Measurements from ENCODE around the gene F2RL3. TPM values are rescaled to one million over a fixed set of nuclear protein-coding genes. Genes with fewer than 3 reads are reported as not detected.
A peak's percentile ranks its signal among the peaks of the same experiment; 100 is the strongest.

F2RL3 gene
- total and polyA plus RNA-seq, 8 donors, result 0.58 to 6.8 (median 1.8) TPM; not detected in 1

DNA sequence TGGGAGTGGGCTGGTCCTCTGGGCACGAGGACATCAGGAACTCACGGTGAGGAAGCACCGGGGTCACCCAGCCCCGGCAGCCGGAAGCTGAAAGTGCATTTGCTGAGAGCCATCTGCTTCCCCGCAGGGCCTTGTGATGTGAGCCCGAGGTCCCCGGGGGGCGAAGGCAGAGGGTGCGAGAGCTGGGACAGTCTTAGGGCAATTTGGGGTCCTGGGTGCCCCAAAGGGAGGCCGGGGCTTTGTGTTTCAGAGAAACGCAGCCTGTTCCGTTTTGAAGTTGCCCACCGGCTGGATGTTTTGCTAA is 4.8 kb downstream of the F2RL3 start:
- WGBS, 5 donors, result 53 to 67% (median 61%) methylated on average over 13 to 14 of the region's 14 CpGs
- Histone ChIP-seq H3K27ac (peak overlapping the region in 2 of 5 donors; percentile 29 to 42), H3K27me3 (peaks cover 0 to 30% (median 10%) of the 10 kb centered on the region in 3 donors), H3K4me1 (peaks cover 3 to 43% (median 31%) of the 10 kb centered on the region in 4 donors), H3K36me3 (no peaks in the 10 kb centered on the region), H3K4me3 (no peak overlapping the region), H3K9me3 (no peaks in the 10 kb centered on the region)
- intact Hi-C loops (cut with DNase I; ENCODE audit: low total_unique reads), result no loop called here
- DNase-seq, result peak in 1 of 2 donors; percentile 58
- TF ChIP-seq POLR2A (IDR thresholded peaks at IDR 0.05) (no peak), POLR2AphosphoS5 (IDR thresholded peaks at IDR 0.05) (no peak), CTCF (IDR thresholded peaks at IDR 0.05) (no peak), EP300 (IDR thresholded peaks at IDR 0.05) (no peak)

DNA sequence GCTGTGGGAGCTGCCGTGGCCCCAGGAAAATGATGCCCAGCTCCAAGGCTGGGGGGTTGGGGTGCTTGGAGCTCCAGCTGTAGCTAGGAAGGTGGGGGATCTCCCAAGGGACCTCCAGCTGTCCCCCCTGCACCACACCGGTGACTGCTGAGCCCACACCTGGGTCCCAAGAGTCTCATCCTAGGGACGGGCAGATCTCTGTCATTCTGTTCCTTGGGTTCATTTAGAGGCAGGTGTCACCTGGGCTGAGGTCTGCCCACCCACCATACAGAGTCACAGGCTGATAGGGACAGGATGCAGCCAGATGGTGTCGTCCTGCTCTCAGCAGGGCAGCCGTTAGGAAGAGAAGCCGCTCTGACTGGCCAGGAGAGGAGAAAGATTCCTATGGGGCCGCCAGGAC is 5.3 kb downstream of the F2RL3 start:
- no peak for DNase-seq
- H3K4me3 ChIP-seq, result no peak overlapping the region
- peaks cover 3 to 39% (median 28%) of the 10 kb centered on the region in 4 donors for H3K4me1 ChIP-seq
- no peaks in the 10 kb centered on the region for H3K9me3 ChIP-seq
- peak overlapping the region in 3 of 5 donors; percentile 7 to 42 (median 17) for H3K27ac ChIP-seq
- TF ChIP-seq EP300 (IDR thresholded peaks at IDR 0.05) (no peak), POLR2A (IDR thresholded peaks at IDR 0.05) (no peak), CTCF (IDR thresholded peaks at IDR 0.05) (no peak), POLR2AphosphoS5 (IDR thresholded peaks at IDR 0.05) (no peak)
- peaks cover 0 to 26% (median 6%) of the 10 kb centered on the region in 3 donors for H3K27me3 ChIP-seq
- intact Hi-C loops (cut with DNase I; ENCODE audit: low total_unique reads), result no loop called here
- no peaks in the 10 kb centered on the region for H3K36me3 ChIP-seq
- WGBS, 5 donors, result 68 to 78% (median 77%) methylated on average over 6 to 7 of the region's 7 CpGs

GRCh38 chr19:16895467-16896145 is 6.8 kb downstream of the F2RL3 start:
- DNase-seq, result peak in 1 of 2 donors; percentile 59
- WGBS, 5 donors, result 45 to 69% (median 60%) methylated on average over 24 to 30 of the region's 30 CpGs
- Histone ChIP-seq H3K27me3 (peaks cover 0 to 14% (median 5%) of the 10 kb centered on the region in 3 donors), H3K27ac (peak overlapping the region in 4 of 5 donors; percentile 63 to 75 (median 72)), H3K4me1 (peaks cover 3 to 34% (median 23%) of the 10 kb centered on the region in 4 donors), H3K4me3 (peak overlapping the region; percentile 46 to 62 (median 56)), H3K36me3 (no peaks in the 10 kb centered on the region), H3K9me3 (no peaks in the 10 kb centered on the region)
- intact Hi-C loops (cut with DNase I; ENCODE audit: low total_unique reads), result no loop called here
- TF ChIP-seq CTCF (IDR thresholded peaks at IDR 0.05), result no peak
- no peak for TF ChIP-seq POLR2A (IDR thresholded peaks at IDR 0.05)
- TF ChIP-seq EP300 (IDR thresholded peaks at IDR 0.05), result no peak

GRCh38 chr19:16896146-16897028 is 7.6 kb downstream of the F2RL3 start:
- peak overlapping the region; percentile 46 to 62 (median 56) for H3K4me3 ChIP-seq
- intact Hi-C loops (cut with DNase I; ENCODE audit: low total_unique reads), result no loop called here
- 2 to 3% (median 2%) methylated on average over 17 to 66 of the region's 66 CpGs for WGBS, 5 donors

More at GRCh38 chr19:16896146-16897028, 7.6 kb downstream of the F2RL3 start:
- TF ChIP-seq POLR2AphosphoS5 (IDR thresholded peaks at IDR 0.05), result peak in 1 of 3 donors; percentile 35
- no peak for TF ChIP-seq POLR2A (IDR thresholded peaks at IDR 0.05)
- no peaks in the 10 kb centered on the region for H3K9me3 ChIP-seq
- H3K27me3 ChIP-seq, result peaks cover 0 to 14% (median 5%) of the 10 kb centered on the region in 3 donors
- peak in 1 of 2 donors; percentile 64 for DNase-seq
- no peaks in the 10 kb centered on the region for H3K36me3 ChIP-seq
- H3K27ac ChIP-seq, result peak overlapping the region; percentile 52 to 75 (median 71)
- peaks cover 3 to 34% (median 23%) of the 10 kb centered on the region in 4 donors for H3K4me1 ChIP-seq

Data from stomach (tissue), 9 donors.